SK-N-SH (cell line): Measurements from ENCODE around the gene KLF12.

ENCODE experiments used
- CHD2 ChIP-seq: fragments of 150-350 bp; IDR thresholded peaks from 2 replicates; pipeline ENCODE4 v1.6.1; 2018; ENCODE audit warnings: low read length; ENCODE audit not compliant: partially characterized antibody
- EP300 ChIP-seq, 2 experiments: IDR thresholded peaks; 2 replicates each; pipeline versions ENCODE4 v1.4.0 to v1.6.1; 2012; ENCODE audit warnings: borderline replicate concordance in 1 of 2, low read depth in 1 of 2, low read length in 1 of 2
- GABPA ChIP-seq: IDR thresholded peaks from 2 replicates; pipeline ENCODE4 v1.4.0; 2012; ENCODE audit warnings: low read depth, mild to moderate bottlenecking
- GATA2 ChIP-seq: sonication (generic); formaldehyde crosslinking; IDR thresholded peaks from 2 replicates; pipeline ENCODE4 v1.5.0; 2020; ENCODE audit warnings: mild to moderate bottlenecking, missing genetic modification reagents
- JUND ChIP-seq: IDR thresholded peaks from 2 replicates; pipeline ENCODE4 v1.4.0; 2012
- MXI1 ChIP-seq: IDR thresholded peaks from 2 replicates; pipeline ENCODE4 v1.6.1; 2012; ENCODE audit warnings: mild to moderate bottlenecking, low read depth, low read length, improper control_type of control experiment
- POLR2AphosphoS5 ChIP-seq: IDR thresholded peaks from 2 replicates; pipeline ENCODE4 v1.6.1; 2012; ENCODE audit warnings: low read depth, low read length
- TAF1 ChIP-seq: IDR thresholded peaks from 2 replicates; pipeline ENCODE4 v1.6.1; 2012; ENCODE audit warnings: low read depth, mild to moderate bottlenecking, low read length, moderate library complexity, borderline replicate concordance
- TEAD4 ChIP-seq: IDR thresholded peaks from 2 replicates; pipeline ENCODE4 v1.4.0; 2012; ENCODE audit warnings: mild to moderate bottlenecking, borderline replicate concordance; ENCODE audit not compliant: insufficient read depth
- YY1 ChIP-seq: IDR thresholded peaks from 2 replicates; pipeline ENCODE4 v1.4.0; 2012; ENCODE audit warnings: low read depth, mild to moderate bottlenecking
- TF ChIP-seq, protein P1 (sequence below): fragments of 200-600 bp; sonication (generic); IDR thresholded peaks from 2 replicates; pipeline ENCODE4 v1.6.1; 2017; ENCODE audit warnings: antibody characterized with exemption, mild to moderate bottlenecking, moderate library complexity

DNA sequence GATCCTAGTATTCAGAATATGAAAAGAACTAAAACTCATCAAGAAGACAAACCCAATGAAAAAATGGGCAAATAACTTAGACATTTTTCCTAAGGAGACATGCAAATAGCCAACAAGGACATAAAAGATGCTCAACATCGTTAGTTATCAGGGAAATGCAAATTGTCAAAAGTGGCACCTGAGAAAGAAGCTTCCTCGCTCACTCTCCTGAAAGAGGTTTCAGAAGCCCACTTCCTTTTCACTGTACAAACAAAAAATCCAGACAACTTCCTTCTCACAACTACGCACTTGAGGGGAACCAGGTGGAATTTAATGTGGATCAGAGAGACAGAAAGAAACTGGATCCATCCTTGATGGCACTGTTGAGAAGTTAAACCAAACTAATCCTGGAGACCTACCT lies 41.5 kb downstream of the KLF12 start:
- TF ChIP-seq JUND: no peak
- TF ChIP-seq, protein P1, sequence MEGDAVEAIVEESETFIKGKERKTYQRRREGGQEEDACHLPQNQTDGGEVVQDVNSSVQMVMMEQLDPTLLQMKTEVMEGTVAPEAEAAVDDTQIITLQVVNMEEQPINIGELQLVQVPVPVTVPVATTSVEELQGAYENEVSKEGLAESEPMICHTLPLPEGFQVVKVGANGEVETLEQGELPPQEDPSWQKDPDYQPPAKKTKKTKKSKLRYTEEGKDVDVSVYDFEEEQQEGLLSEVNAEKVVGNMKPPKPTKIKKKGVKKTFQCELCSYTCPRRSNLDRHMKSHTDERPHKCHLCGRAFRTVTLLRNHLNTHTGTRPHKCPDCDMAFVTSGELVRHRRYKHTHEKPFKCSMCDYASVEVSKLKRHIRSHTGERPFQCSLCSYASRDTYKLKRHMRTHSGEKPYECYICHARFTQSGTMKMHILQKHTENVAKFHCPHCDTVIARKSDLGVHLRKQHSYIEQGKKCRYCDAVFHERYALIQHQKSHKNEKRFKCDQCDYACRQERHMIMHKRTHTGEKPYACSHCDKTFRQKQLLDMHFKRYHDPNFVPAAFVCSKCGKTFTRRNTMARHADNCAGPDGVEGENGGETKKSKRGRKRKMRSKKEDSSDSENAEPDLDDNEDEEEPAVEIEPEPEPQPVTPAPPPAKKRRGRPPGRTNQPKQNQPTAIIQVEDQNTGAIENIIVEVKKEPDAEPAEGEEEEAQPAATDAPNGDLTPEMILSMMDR: no peak
- TF ChIP-seq MXI1: no peak
- no peak for TF ChIP-seq GABPA
- TF ChIP-seq YY1: no peak
- TF ChIP-seq TAF1: no peak
- TF ChIP-seq GATA2 (CRISPR knock-in tag): no peak
- no peak for TF ChIP-seq EP300 (IDR thresholded peaks at IDR 0.05; ENCODE audit: borderline replicate concordance in 1 of 2, low read depth in 1 of 2, low read length in 1 of 2)
- TF ChIP-seq CHD2: no peak
- no peak for TF ChIP-seq POLR2AphosphoS5
- TF ChIP-seq TEAD4: no peak
